ENCODE data around the gene PRSS27.
"Not testable (repeated sequence)": the region's sequence is repeated elsewhere in the genome, so short reads cannot be mapped to it uniquely, and the experiment has no call there.

PRSS27 gene

GRCh38 chr16:2724088-2724676 lies 4.2 kb upstream of the PRSS27 start:
- DNase-seq, result no peak

- not testable (repeated sequence) for DNase-seq
Measured at GRCh38 chr16:2721634-2722173, 1.7 kb upstream of the PRSS27 start.

GRCh38 chr16:2720719-2721633 lies 952 bp upstream of the PRSS27 start:
- peak; percentile 89 to 95 (median 93) for DNase-seq

- DNase-seq, result no peak
Measured at GRCh38 chr16:2719328-2720063, 528 bp downstream of the PRSS27 start.

- no peak for DNase-seq
Measured at GRCh38 chr16:2717383-2718263, 2.4 kb downstream of the PRSS27 start.

- DNase-seq, result no peak
Measured at GRCh38 chr16:2716948-2717347, 3.1 kb downstream of the PRSS27 start.

GRCh38 chr16:2715966-2716885 lies 3.8 kb downstream of the PRSS27 start:
- DNase-seq, result no peak

- peak; percentile 79 to 92 (median 88) for DNase-seq
Measured at GRCh38 chr16:2715519-2715918, 4.5 kb downstream of the PRSS27 start.

- no peak for DNase-seq
Measured at GRCh38 chr16:2715064-2715463, 5.0 kb downstream of the PRSS27 start.

GRCh38 chr16:2713985-2714774 lies 5.8 kb downstream of the PRSS27 start:
- DNase-seq, result no peak

GRCh38 chr16:2713523-2713922 lies 6.5 kb downstream of the PRSS27 start:
- peak in 3 of 4 experiments; percentile 15 to 21 (median 21) for DNase-seq

GRCh38 chr16:2712546-2712945 lies 7.5 kb downstream of the PRSS27 start:
- DNase-seq, result no peak

- no peak for DNase-seq
Measured at GRCh38 chr16:2712063-2712441, 8.0 kb downstream of the PRSS27 start.

- no peak for DNase-seq
Measured at GRCh38 chr16:2711370-2712062, 8.5 kb downstream of the PRSS27 start.

- no peak for DNase-seq
Measured at GRCh38 chr16:2710711-2711231, 9.3 kb downstream of the PRSS27 start.

- no peak for DNase-seq
Measured at GRCh38 chr16:2710021-2710710, 9.9 kb downstream of the PRSS27 start.

- no peak for DNase-seq
Measured at GRCh38 chr16:2709588-2709984, 10.4 kb downstream of the PRSS27 start.

GRCh38 chr16:2708955-2709587 lies 11.0 kb downstream of the PRSS27 start:
- DNase-seq, result no peak

All from suppressor macrophage (primary cell).